Sigmoid colon (tissue), 7 donors: ENCODE results near the gene MYRFL. TPM values are rescaled to one million over a fixed set of nuclear protein-coding genes. Genes with fewer than 3 reads are reported as not detected.

Source experiments
- DNase-seq: peaks from one replicate; pipeline ENCODE4 v3.0.0-alpha.2; 2019
- H3K27ac ChIP-seq, 4 donors: fragments of 200-600 bp; sonication (generic); one replicate each; pipeline ENCODE4 v1.5.1; 2016 to 2019; ENCODE audit warnings: mild to moderate bottlenecking in 1 of 4
- H3K27me3 ChIP-seq, 3 donors: fragments of 200-600 bp; sonication (generic); one replicate each; pipeline ENCODE4 v1.5.1; 2019; ENCODE audit warnings: mild to moderate bottlenecking in 1 of 3
- H3K36me3 ChIP-seq, 4 donors: fragments of 200-600 bp; sonication (generic); one replicate each; pipeline ENCODE4 v1.5.1; 2016 to 2019
- H3K4me1 ChIP-seq, 4 donors: fragments of 200-600 bp; sonication (generic); one replicate each; pipeline ENCODE4 v1.5.1; 2017 to 2019
- H3K4me3 ChIP-seq, 4 donors: fragments of 200-600 bp; sonication (generic); one replicate each; pipeline ENCODE4 v1.5.1; 2017 to 2019; ENCODE audit warnings: mild to moderate bottlenecking in 2 of 4, moderate library complexity in 1 of 4
- H3K9me3 ChIP-seq, 4 donors: fragments of 200-600 bp in 3 of 4; sonication (generic) in 3 of 4; one replicate each; pipeline versions ENCODE4 v1.5.1 to v1.6.1; 2013 to 2019
- EP300 ChIP-seq, 4 donors: sonication (generic); formaldehyde crosslinking; IDR thresholded peaks; one replicate each; pipeline ENCODE4 v1.6.1; 2017; ENCODE audit warnings: antibody characterized with exemption in 4 of 4
- POLR2A ChIP-seq, 2 donors: fragments of 450-650 bp; IDR thresholded peaks; one replicate each; pipeline ENCODE4 v1.6.1; 2016; ENCODE audit warnings: antibody characterized with exemption in 2 of 2, mild to moderate bottlenecking in 2 of 2, moderate library complexity in 2 of 2
- POLR2AphosphoS5 ChIP-seq, 4 donors: sonication (generic); formaldehyde crosslinking; IDR thresholded peaks; one replicate each; pipeline ENCODE4 v1.6.1; 2017; ENCODE audit warnings: antibody characterized with exemption in 4 of 4
- WGBS, 2 donors: extraction: QIAGEN DNeasy Blood & Tissue Kit; methylation state at CpG; one replicate each; pipeline ENCODE4 v1.1.7; 2013; 5-methylcytosine and 5-hydroxymethylcytosine counted together
- intact Hi-C: fragments of 100-400 bp; cut with DNase I; formaldehyde crosslinking; loops from one replicate; pipeline ENCODE4 v1.15.1; 2023
- polyA plus RNA-seq, 3 donors: library from polyadenylated mRNA; stranded (reverse); fragments of 200-250 nt; gene quantifications; one replicate each; pipeline ENCODE4 v1.2.3, GENCODE V29; 2013
- total RNA-seq, 4 donors: library from RNA; depleted of rRNA; stranded (reverse); fragments of >200 nt; gene quantifications; one replicate each; pipeline ENCODE4 v1.1.0, GENCODE V29; 2016
- TF ChIP-seq, protein P1 (sequence below), 4 experiments: fragments of 450-650 bp in 3 of 4; fragments of 200-600 bp in 1 of 4; IDR thresholded peaks; one replicate each; pipeline ENCODE4 v1.5.1; 2016 to 2019; ENCODE audit warnings: antibody characterized with exemption in 4 of 4, mild to moderate bottlenecking in 3 of 4, moderate library complexity in 2 of 4
- donor health status: healthy with polysubstance abuse.
- donor health status: Bipolar disorder and iron deficiency.
- donor health status: healthy.

MYRFL gene
- total and polyA plus RNA-seq, 7 donors: 0.48 TPM; not detected in 6

DNA sequence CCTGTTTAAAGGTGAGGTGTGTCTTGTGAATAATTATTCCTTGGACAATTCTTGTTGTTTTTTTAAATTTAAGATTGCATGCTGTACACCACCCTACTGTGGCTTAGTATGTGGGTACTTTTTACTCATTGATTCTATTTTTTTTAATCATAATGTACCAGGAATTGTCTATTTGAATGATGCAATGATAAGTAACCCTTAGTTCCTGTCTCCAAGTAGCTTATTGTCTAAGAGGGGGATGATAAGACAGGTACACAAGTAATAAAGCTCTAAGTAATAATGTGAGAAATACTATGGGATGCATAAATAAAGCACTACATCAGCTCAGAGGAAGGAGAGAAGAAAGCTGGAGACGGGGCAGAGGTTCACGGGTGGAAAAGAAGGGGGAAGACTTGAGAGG lies 90.9 kb downstream of the MYRFL start:
- no peak for TF ChIP-seq POLR2AphosphoS5 (IDR thresholded peaks at IDR 0.05)
- no peak for TF ChIP-seq POLR2A (IDR thresholded peaks at IDR 0.05)
- TF ChIP-seq, protein P1, sequence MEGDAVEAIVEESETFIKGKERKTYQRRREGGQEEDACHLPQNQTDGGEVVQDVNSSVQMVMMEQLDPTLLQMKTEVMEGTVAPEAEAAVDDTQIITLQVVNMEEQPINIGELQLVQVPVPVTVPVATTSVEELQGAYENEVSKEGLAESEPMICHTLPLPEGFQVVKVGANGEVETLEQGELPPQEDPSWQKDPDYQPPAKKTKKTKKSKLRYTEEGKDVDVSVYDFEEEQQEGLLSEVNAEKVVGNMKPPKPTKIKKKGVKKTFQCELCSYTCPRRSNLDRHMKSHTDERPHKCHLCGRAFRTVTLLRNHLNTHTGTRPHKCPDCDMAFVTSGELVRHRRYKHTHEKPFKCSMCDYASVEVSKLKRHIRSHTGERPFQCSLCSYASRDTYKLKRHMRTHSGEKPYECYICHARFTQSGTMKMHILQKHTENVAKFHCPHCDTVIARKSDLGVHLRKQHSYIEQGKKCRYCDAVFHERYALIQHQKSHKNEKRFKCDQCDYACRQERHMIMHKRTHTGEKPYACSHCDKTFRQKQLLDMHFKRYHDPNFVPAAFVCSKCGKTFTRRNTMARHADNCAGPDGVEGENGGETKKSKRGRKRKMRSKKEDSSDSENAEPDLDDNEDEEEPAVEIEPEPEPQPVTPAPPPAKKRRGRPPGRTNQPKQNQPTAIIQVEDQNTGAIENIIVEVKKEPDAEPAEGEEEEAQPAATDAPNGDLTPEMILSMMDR (IDR thresholded peaks at IDR 0.05): no peak
- TF ChIP-seq EP300 (IDR thresholded peaks at IDR 0.05): no peak
- Histone ChIP-seq H3K36me3 (no peaks in the 10 kb centered on the region), H3K4me3 (no peak overlapping the region), H3K27me3 (no peaks in the 10 kb centered on the region), H3K27ac (no peak overlapping the region), H3K9me3 (no peaks in the 10 kb centered on the region), H3K4me1 (no peaks in the 10 kb centered on the region)
- WGBS, 2 donors: 91 to 95% methylated on average over 2 of the region's 2 CpGs
- intact Hi-C loops: no loop called here
- no peak for DNase-seq

DNA sequence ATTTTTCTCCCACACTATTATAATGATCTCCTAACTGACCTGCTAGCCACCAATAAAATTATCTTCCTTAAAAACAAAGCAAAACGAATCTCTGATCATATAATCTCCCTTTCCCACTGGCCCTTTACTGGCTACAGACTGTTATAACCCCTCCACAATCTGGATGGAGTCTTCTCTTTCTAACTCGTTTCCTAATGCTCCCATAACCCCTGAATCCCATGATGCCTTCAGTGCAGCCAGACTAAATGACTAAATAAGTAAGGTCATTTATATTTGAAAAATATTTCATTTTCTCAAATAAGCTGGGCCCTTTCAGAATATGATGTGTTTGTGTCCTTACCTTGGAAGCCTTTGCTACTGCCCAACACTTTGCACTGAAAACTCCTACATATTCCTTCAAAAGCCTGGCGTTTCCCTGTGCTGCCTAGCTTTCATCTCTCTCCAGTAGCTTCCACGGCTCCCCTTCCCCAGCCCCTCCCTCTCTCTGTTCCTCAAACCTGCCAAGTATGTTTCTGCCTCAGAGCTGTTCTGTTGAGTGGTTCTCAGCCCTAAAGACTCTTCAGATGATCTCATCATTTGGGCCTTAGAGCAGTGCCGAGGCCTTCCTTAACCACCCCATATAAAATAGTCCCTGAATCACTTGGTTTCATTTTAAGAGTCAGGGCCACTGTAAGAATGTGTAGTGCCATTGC lies 91.7 kb downstream of the MYRFL start:
- DNase-seq: no peak
- no peaks in the 10 kb centered on the region for H3K36me3 ChIP-seq
- WGBS, 2 donors: 56 to 59% methylated on average over 5 of the region's 5 CpGs
- peak overlapping the region in 1 of 4 donors; percentile 4 for H3K27ac ChIP-seq
- no peaks in the 10 kb centered on the region for H3K27me3 ChIP-seq
- intact Hi-C loops: no loop called here
- no peak overlapping the region for H3K4me3 ChIP-seq
- H3K9me3 ChIP-seq: no peaks in the 10 kb centered on the region
- TF ChIP-seq POLR2AphosphoS5 (IDR thresholded peaks at IDR 0.05) (no peak), POLR2A (IDR thresholded peaks at IDR 0.05) (no peak), EP300 (IDR thresholded peaks at IDR 0.05) (no peak)
- TF ChIP-seq, protein P1 (IDR thresholded peaks at IDR 0.05): no peak
- H3K4me1 ChIP-seq: no peaks in the 10 kb centered on the region

DNA sequence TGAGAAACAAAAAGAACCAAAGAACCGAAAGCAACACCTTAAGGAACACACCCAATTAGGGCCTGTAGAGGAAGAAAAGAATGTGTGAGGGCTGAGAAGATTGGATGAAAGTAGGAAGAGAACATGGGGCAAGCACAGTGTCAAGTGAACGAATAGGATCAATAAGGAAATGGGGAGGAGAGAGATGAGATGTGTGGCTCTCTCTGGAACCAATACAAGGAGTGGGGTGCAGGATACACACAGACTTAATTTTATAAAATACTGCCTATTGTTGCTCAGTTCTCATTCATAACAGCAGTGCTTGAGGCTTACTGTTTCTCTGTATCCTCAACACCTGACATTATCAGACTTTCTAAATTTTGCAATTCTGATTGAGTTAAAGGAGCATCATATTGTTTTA lies 93.3 kb downstream of the MYRFL start:
- no peaks in the 10 kb centered on the region for H3K36me3 ChIP-seq
- no peaks in the 10 kb centered on the region for H3K9me3 ChIP-seq
- H3K27me3 ChIP-seq: no peaks in the 10 kb centered on the region
- no peak overlapping the region for H3K4me3 ChIP-seq
- no peak for DNase-seq
- 87 to 89% methylated on average over 2 of the region's 2 CpGs for WGBS, 2 donors
- intact Hi-C loops: no loop called here
- H3K4me1 ChIP-seq: no peaks in the 10 kb centered on the region
- H3K27ac ChIP-seq: no peak overlapping the region
- no peak for TF ChIP-seq EP300 (IDR thresholded peaks at IDR 0.05)
- no peak for TF ChIP-seq POLR2A (IDR thresholded peaks at IDR 0.05)
- no peak for TF ChIP-seq POLR2AphosphoS5 (IDR thresholded peaks at IDR 0.05)
- TF ChIP-seq, protein P1 (IDR thresholded peaks at IDR 0.05): no peak

DNA sequence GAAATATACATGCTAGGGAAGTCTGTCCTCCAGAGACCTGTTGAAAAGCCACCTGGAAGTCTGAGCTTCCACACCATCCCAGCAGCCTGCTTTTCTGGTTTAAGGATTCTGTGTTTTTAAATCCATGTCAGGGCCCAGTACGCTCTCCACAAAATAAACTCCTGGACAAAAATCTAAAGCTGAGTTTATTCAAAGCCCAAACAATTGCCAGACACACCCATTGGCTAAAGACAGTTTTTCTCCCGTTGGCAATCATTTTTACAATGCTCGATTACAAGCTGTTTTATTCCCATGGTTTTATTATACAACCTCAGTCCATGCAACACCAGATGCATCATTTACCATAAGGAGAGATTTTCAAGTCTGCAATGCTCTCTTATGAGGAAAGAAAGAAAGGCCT lies 94.5 kb downstream of the MYRFL start:
- intact Hi-C loops: no loop called here
- Histone ChIP-seq H3K4me3 (no peak overlapping the region), H3K36me3 (no peaks in the 10 kb centered on the region), H3K27me3 (no peaks in the 10 kb centered on the region), H3K27ac (no peak overlapping the region), H3K9me3 (no peaks in the 10 kb centered on the region), H3K4me1 (no peaks in the 10 kb centered on the region)
- TF ChIP-seq POLR2A (IDR thresholded peaks at IDR 0.05) (no peak), POLR2AphosphoS5 (IDR thresholded peaks at IDR 0.05) (no peak), EP300 (IDR thresholded peaks at IDR 0.05) (no peak)
- TF ChIP-seq, protein P1 (IDR thresholded peaks at IDR 0.05): no peak
- 7 to 57% methylated on average over 3 of the region's 3 CpGs for WGBS, 2 donors
- DNase-seq: no peak

DNA sequence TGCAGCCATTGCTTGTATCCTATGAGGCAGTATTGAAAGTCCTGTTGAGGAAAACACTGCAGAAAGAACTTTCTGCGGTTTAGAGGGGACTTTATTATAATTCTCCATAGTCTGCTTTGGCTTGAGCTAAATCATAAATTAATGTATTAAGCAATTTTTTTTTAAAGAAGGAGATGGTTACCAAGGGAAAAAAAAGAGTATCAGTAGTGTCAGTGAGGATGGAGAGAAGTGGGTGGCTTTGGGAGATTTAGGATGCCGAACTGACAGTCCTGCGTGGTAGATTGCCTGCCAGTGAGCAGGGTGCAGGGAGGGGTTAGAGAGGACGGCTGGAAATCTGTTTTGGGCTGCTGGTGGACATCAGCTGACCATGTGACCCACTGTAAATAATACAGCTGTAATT lies 96.8 kb downstream of the MYRFL start:
- DNase-seq: no peak
- intact Hi-C loops: no loop called here
- 60 to 71% methylated on average over 4 of the region's 4 CpGs for WGBS, 2 donors

More for the DNA sequence above, 96.8 kb downstream of the MYRFL start:
- H3K4me3 ChIP-seq: no peak overlapping the region
- no peaks in the 10 kb centered on the region for H3K9me3 ChIP-seq
- H3K36me3 ChIP-seq: no peaks in the 10 kb centered on the region
- TF ChIP-seq EP300 (IDR thresholded peaks at IDR 0.05): no peak
- TF ChIP-seq, protein P1 (IDR thresholded peaks at IDR 0.05): no peak
- no peak for TF ChIP-seq POLR2AphosphoS5 (IDR thresholded peaks at IDR 0.05)
- no peak for TF ChIP-seq POLR2A (IDR thresholded peaks at IDR 0.05)
- H3K27me3 ChIP-seq: no peaks in the 10 kb centered on the region
- H3K4me1 ChIP-seq: no peaks in the 10 kb centered on the region
- H3K27ac ChIP-seq: no peak overlapping the region
